Stimulated activated CD8-positive, alpha-beta memory T cell treated with anti-CD3 and anti-CD28 coated beads, Interleukin-12 subunit alpha, Interleukin-12 subunit beta, amount 100 ng/mL, for 24 hours (primary cell): ENCODE measurements around the gene PARD3.
"Not testable (repeated sequence)": the region's sequence is repeated elsewhere in the genome, so short reads cannot be mapped to it uniquely, and the experiment has no call there.

Experiments
- DNase-seq: peaks from one replicate; pipeline ENCODE4 v3.0.0-alpha.2; 2020; ENCODE audit errors: extremely low read depth

PARD3 gene

GRCh38 chr10:34465678-34466077 lies 349.4 kb downstream of the PARD3 start:
- no peak for DNase-seq

GRCh38 chr10:34464591-34464990 lies 350.5 kb downstream of the PARD3 start:
- DNase-seq = no peak

GRCh38 chr10:34464000-34464399 lies 351.1 kb downstream of the PARD3 start:
- no peak for DNase-seq

- DNase-seq = no peak
Observed at GRCh38 chr10:34462993-34463392, 352.1 kb downstream of the PARD3 start.

GRCh38 chr10:34462056-34462455 lies 353.0 kb downstream of the PARD3 start:
- no peak for DNase-seq

GRCh38 chr10:34454590-34455261 lies 360.4 kb downstream of the PARD3 start:
- DNase-seq = no peak

- DNase-seq = no peak
Observed at GRCh38 chr10:34449836-34450235, 365.3 kb downstream of the PARD3 start.

- DNase-seq = no peak
Observed at GRCh38 chr10:34446049-34446448, 369.0 kb downstream of the PARD3 start.

- DNase-seq = no peak
Observed at GRCh38 chr10:34444223-34445183, 370.6 kb downstream of the PARD3 start.

- not testable (repeated sequence) for DNase-seq
Observed at GRCh38 chr10:34439386-34439785, 375.7 kb downstream of the PARD3 start.

- no peak for DNase-seq
Observed at GRCh38 chr10:34438741-34439140, 376.4 kb downstream of the PARD3 start.

GRCh38 chr10:34437906-34438305 lies 377.2 kb downstream of the PARD3 start:
- DNase-seq = no peak

- no peak for DNase-seq
Observed at GRCh38 chr10:34434119-34434594, 380.9 kb downstream of the PARD3 start.

GRCh38 chr10:34433241-34434076 lies 381.6 kb downstream of the PARD3 start:
- no peak for DNase-seq

GRCh38 chr10:34432589-34432988 lies 382.5 kb downstream of the PARD3 start:
- no peak for DNase-seq

- DNase-seq = no peak
Observed at GRCh38 chr10:34430685-34431084, 384.4 kb downstream of the PARD3 start.

- no peak for DNase-seq
Observed at GRCh38 chr10:34428501-34428900, 386.6 kb downstream of the PARD3 start.

- DNase-seq = no peak
Observed at GRCh38 chr10:34427911-34428216, 387.2 kb downstream of the PARD3 start.

GRCh38 chr10:34427158-34427910 lies 387.8 kb downstream of the PARD3 start:
- DNase-seq = not testable (repeated sequence)

- DNase-seq = not testable (repeated sequence)
Observed at GRCh38 chr10:34426538-34427157, 388.4 kb downstream of the PARD3 start.

- DNase-seq = no peak
Observed at GRCh38 chr10:34426041-34426440, 389.1 kb downstream of the PARD3 start.
